Trophoblast cell (in vitro differentiated cells and primary cell): ENCODE data around the gene ARHGAP31.

Source experiments
- DNase-seq, 2 donors: peaks; one replicate each; pipeline ENCODE4 v3.0.0-alpha.2; 2016
- H2AFZ ChIP-seq: 2 replicates; pipeline ENCODE4 v1.6.1; 2013; ENCODE audit warnings: low read length, moderate library complexity, mild to moderate bottlenecking; ENCODE audit not compliant: insufficient read depth, poor library complexity
- H2AK5ac ChIP-seq: 2 replicates; pipeline ENCODE4 v1.6.1; 2013; ENCODE audit warnings: mild to moderate bottlenecking, low read length
- H2BK120ac ChIP-seq: 2 replicates; pipeline ENCODE4 v1.6.1; 2013; ENCODE audit warnings: low read length, mild to moderate bottlenecking, moderate library complexity; ENCODE audit not compliant: insufficient read depth, poor library complexity
- H2BK12ac ChIP-seq: 2 replicates; pipeline ENCODE4 v1.6.1; 2013; ENCODE audit warnings: mild to moderate bottlenecking, low read length, moderate library complexity
- H2BK5ac ChIP-seq: 2 replicates; pipeline ENCODE4 v1.6.1; 2013; ENCODE audit warnings: low read length, low read depth, moderate library complexity, mild to moderate bottlenecking; ENCODE audit not compliant: poor library complexity
- H3K14ac ChIP-seq: 2 replicates; pipeline ENCODE4 v1.6.1; 2013; ENCODE audit warnings: mild to moderate bottlenecking, low read length
- H3K18ac ChIP-seq: 2 replicates; pipeline ENCODE4 v1.6.1; 2013; ENCODE audit warnings: mild to moderate bottlenecking, low read length
- H3K23ac ChIP-seq: 2 replicates; pipeline ENCODE4 v1.6.1; 2013; ENCODE audit warnings: low read length
- H3K27ac ChIP-seq: 2 replicates; pipeline ENCODE4 v1.5.1; 2013; ENCODE audit warnings: low read depth, mild to moderate bottlenecking, inconsistent platforms, low read length, moderate library complexity
- H3K27me3 ChIP-seq: 2 replicates; pipeline ENCODE4 v1.6.1; 2013; ENCODE audit warnings: inconsistent platforms, mild to moderate bottlenecking, low read length, moderate library complexity; ENCODE audit not compliant: insufficient read depth
- H3K36me3 ChIP-seq, 2 experiments: 1 replicate in 1 of 2; 2 replicates in 1 of 2; pipeline ENCODE4 v1.6.1; 2013; ENCODE audit warnings: low read length in 2 of 2, mild to moderate bottlenecking in 2 of 2, moderate library complexity in 1 of 2; ENCODE audit not compliant: insufficient read depth in 2 of 2, control insufficient read depth in 1 of 2
- H3K4ac ChIP-seq: 2 replicates; pipeline ENCODE4 v1.6.1; 2013; ENCODE audit warnings: low read depth, mild to moderate bottlenecking, low read length, moderate library complexity
- H3K4me1 ChIP-seq, 2 experiments: 1 replicate in 1 of 2; 2 replicates in 1 of 2; pipeline ENCODE4 v1.6.1; 2013; ENCODE audit warnings: low read length in 2 of 2, mild to moderate bottlenecking in 2 of 2, moderate library complexity in 1 of 2; ENCODE audit not compliant: insufficient read depth in 2 of 2, control insufficient read depth in 1 of 2
- H3K4me2 ChIP-seq: 2 replicates; pipeline ENCODE4 v1.6.1; 2013; ENCODE audit warnings: inconsistent platforms, mild to moderate bottlenecking, low read length, moderate library complexity
- H3K4me3 ChIP-seq: 2 replicates; pipeline ENCODE4 v1.5.1; 2013; ENCODE audit warnings: mild to moderate bottlenecking, low read depth, low read length, inconsistent platforms
- H3K79me1 ChIP-seq: one replicate; pipeline ENCODE4 v1.6.1; 2013; ENCODE audit warnings: low read length
- H3K79me2 ChIP-seq: 2 replicates; pipeline ENCODE4 v1.6.1; 2013; ENCODE audit warnings: low read length, mild to moderate bottlenecking; ENCODE audit not compliant: control insufficient read depth, insufficient read depth, poor library complexity
- H3K9ac ChIP-seq: 2 replicates; pipeline ENCODE4 v1.6.1; 2013; ENCODE audit warnings: mild to moderate bottlenecking, low read length
- H3K9me3 ChIP-seq: 2 replicates; pipeline ENCODE4 v1.6.1; 2013; ENCODE audit warnings: low read depth, mild to moderate bottlenecking, control low read depth, inconsistent platforms, low read length; ENCODE audit not compliant: insufficient read depth
- H4K12ac ChIP-seq: 2 replicates; pipeline ENCODE4 v1.6.1; 2013; ENCODE audit warnings: low read depth, mild to moderate bottlenecking, low read length, moderate library complexity
- H4K8ac ChIP-seq: 2 replicates; pipeline ENCODE4 v1.6.1; 2013; ENCODE audit warnings: low read depth, mild to moderate bottlenecking, low read length, moderate library complexity
- H4K91ac ChIP-seq: one replicate; pipeline ENCODE4 v1.6.1; 2013; ENCODE audit warnings: low read depth, mild to moderate bottlenecking, low read length, moderate library complexity
- WGBS: extraction: QIAGEN DNeasy Blood & Tissue Kit; methylation state at CpG from one replicate; pipeline ENCODE4 v1.1.7; 2013; ENCODE audit warnings: missing lambda C conversion rate; ENCODE audit not compliant: insufficient read length, insufficient coverage; ENCODE audit errors: extremely low coverage; 5-methylcytosine and 5-hydroxymethylcytosine counted together

Gene ARHGAP31

GRCh38 chr3:119349354-119350041, 55.3 kb downstream of the ARHGAP31 start:
- H3K4me2 ChIP-seq, result peak overlapping the region; percentile 38
- H2AK5ac ChIP-seq, result no peak overlapping the region
- no peak overlapping the region for H3K14ac ChIP-seq

GRCh38 chr3:119350114-119350513, 55.9 kb downstream of the ARHGAP31 start:
- Histone ChIP-seq H3K4me1 (peaks cover 18 to 41% of the 10 kb centered on the region in 2 experiments), H3K27ac (peak overlapping the region; percentile 63), H3K9ac (no peak overlapping the region), H3K4me3 (no peak overlapping the region), H3K18ac (no peak overlapping the region), H4K8ac (peak overlapping the region; percentile 4), H3K27me3 (no peaks in the 10 kb centered on the region), H3K79me2 (peaks cover 3% of the 10 kb centered on the region), H3K23ac (no peak overlapping the region), H2BK120ac (peak overlapping the region; percentile 61), H3K79me1 (peaks cover 34% of the 10 kb centered on the region), H2BK5ac (peak overlapping the region; percentile 71), H2BK12ac (peak overlapping the region; percentile 76), H4K12ac (no peak overlapping the region), H3K9me3 (no peaks in the 10 kb centered on the region), H4K91ac (peak overlapping the region; percentile 86), H3K4ac (no peak overlapping the region), H3K4me2 (no peak overlapping the region), H3K14ac (peak overlapping the region; percentile 11), H3K36me3 (no peaks in the 10 kb centered on the region), H2AFZ (no peak overlapping the region), H2AK5ac (peak overlapping the region; percentile 30)
- WGBS, result no CpG with 5 or more reads among the region's 10 CpGs
- DNase-seq, result no peak

More at GRCh38 chr3:119349354-119350041, 55.3 kb downstream of the ARHGAP31 start:
- no peaks in the 10 kb centered on the region for H3K9me3 ChIP-seq
- H3K18ac ChIP-seq, result no peak overlapping the region
- DNase-seq, result peak in 1 of 2 donors; percentile 37
- no peak overlapping the region for H2BK12ac ChIP-seq
- WGBS, result no CpG with 5 or more reads among the region's 4 CpGs
- no peaks in the 10 kb centered on the region for H3K27me3 ChIP-seq
- peak overlapping the region; percentile 63 for H3K27ac ChIP-seq
- H3K23ac ChIP-seq, result no peak overlapping the region
- no peaks in the 10 kb centered on the region for H3K36me3 ChIP-seq
- no peak overlapping the region for H3K4ac ChIP-seq
- no peak overlapping the region for H2AFZ ChIP-seq
- H3K4me3 ChIP-seq, result no peak overlapping the region
- H2BK5ac ChIP-seq, result peak overlapping the region; percentile 18
- H4K91ac ChIP-seq, result peak overlapping the region; percentile 1
- no peak overlapping the region for H3K9ac ChIP-seq
- H2BK120ac ChIP-seq, result no peak overlapping the region
- peaks cover 34% of the 10 kb centered on the region for H3K79me1 ChIP-seq
- H3K4me1 ChIP-seq, result peaks cover 18 to 41% of the 10 kb centered on the region in 2 experiments
- no peak overlapping the region for H4K12ac ChIP-seq
- H3K79me2 ChIP-seq, result peaks cover 3% of the 10 kb centered on the region
- no peak overlapping the region for H4K8ac ChIP-seq

GRCh38 chr3:119351581-119351980, 57.4 kb downstream of the ARHGAP31 start:
- H3K9ac ChIP-seq, result no peak overlapping the region
- H3K27ac ChIP-seq, result peak overlapping the region; percentile 100
- peak overlapping the region; percentile 83 for H2BK12ac ChIP-seq
- peak overlapping the region; percentile 47 for H3K14ac ChIP-seq
- H4K91ac ChIP-seq, result peak overlapping the region; percentile 45
- no peak overlapping the region for H3K18ac ChIP-seq
- H3K27me3 ChIP-seq, result no peaks in the 10 kb centered on the region
- no peak overlapping the region for H2AK5ac ChIP-seq
- no peaks in the 10 kb centered on the region for H3K36me3 ChIP-seq
- no CpG with 5 or more reads among the region's 3 CpGs for WGBS
- no peak overlapping the region for H3K4me3 ChIP-seq
- peaks cover 3% of the 10 kb centered on the region for H3K79me2 ChIP-seq
- no peak overlapping the region for H3K4ac ChIP-seq
- no peak for DNase-seq
- H2AFZ ChIP-seq, result no peak overlapping the region
- peaks cover 34% of the 10 kb centered on the region for H3K79me1 ChIP-seq
- peak overlapping the region; percentile 93 for H2BK5ac ChIP-seq
- peak overlapping the region; percentile 62 for H3K4me2 ChIP-seq
- no peak overlapping the region for H4K12ac ChIP-seq
- no peak overlapping the region for H4K8ac ChIP-seq
- H3K4me1 ChIP-seq, result peaks cover 18 to 32% of the 10 kb centered on the region in 2 experiments
- no peak overlapping the region for H3K23ac ChIP-seq
- H2BK120ac ChIP-seq, result peak overlapping the region; percentile 53
- H3K9me3 ChIP-seq, result no peaks in the 10 kb centered on the region

DNA sequence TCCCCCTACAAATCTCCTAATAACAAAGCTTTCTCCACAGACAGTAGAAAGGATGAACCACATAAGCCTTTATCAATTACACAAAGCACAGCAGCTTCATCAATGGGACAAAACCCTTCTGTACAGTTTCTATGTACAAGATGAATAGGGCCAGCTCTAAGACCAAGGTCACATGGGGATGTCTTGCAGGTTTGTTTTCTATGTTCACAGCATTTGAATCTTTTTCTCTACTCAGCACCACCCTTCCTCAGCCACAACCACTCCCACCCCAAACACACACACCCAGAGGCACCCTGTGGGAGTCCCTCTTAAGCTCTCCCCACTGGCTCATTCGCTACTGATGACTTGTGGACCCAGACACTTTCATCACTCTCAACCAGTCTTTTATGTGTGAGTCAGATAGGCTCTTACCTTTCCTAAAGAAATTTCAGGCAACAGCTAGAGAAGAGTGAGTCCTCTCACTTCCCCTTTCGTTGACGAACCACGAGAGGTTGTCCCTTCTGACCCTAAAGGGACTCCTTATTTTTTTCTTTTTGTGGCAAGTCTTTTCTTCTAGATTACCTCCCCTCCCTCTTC, 57.9 kb downstream of the ARHGAP31 start:
- Histone ChIP-seq H3K14ac (peak overlapping the region; percentile 85), H3K4me2 (peak overlapping the region; percentile 62), H3K9me3 (no peaks in the 10 kb centered on the region), H3K79me1 (peaks cover 34% of the 10 kb centered on the region), H4K8ac (peak overlapping the region; percentile 81), H3K36me3 (no peaks in the 10 kb centered on the region), H2AK5ac (peak overlapping the region; percentile 87), H3K23ac (no peak overlapping the region), H3K4ac (peak overlapping the region; percentile 57), H3K4me1 (peaks cover 18 to 34% of the 10 kb centered on the region in 2 experiments), H3K4me3 (no peak overlapping the region), H2BK5ac (peak overlapping the region; percentile 93), H2BK120ac (peak overlapping the region; percentile 96), H3K79me2 (peaks cover 3% of the 10 kb centered on the region), H4K91ac (peak overlapping the region; percentile 91), H2AFZ (peak overlapping the region; percentile 50), H3K27me3 (no peaks in the 10 kb centered on the region), H3K9ac (no peak overlapping the region), H3K18ac (peak overlapping the region; percentile 88), H3K27ac (peak overlapping the region; percentile 100), H2BK12ac (peak overlapping the region; percentile 96), H4K12ac (no peak overlapping the region)
- DNase-seq, result peak; percentile 70 to 83
- WGBS, result no CpG with 5 or more reads among the region's 4 CpGs
